GM18907 (cell line): ENCODE data around the gene LRRC37B.
"Not testable (repeated sequence)": the region's sequence is repeated elsewhere in the genome, so short reads cannot be mapped to it uniquely, and the experiment has no call there.

ENCODE experiments used
- ATAC-seq: cut with Tn5 transposase; IDR thresholded peaks from one replicate; pipeline ENCODE4 v1.9.1; 2021; ENCODE audit warnings: mild to moderate bottlenecking, moderate library complexity; ENCODE audit not compliant: unreplicated experiment

LRRC37B gene

DNA sequence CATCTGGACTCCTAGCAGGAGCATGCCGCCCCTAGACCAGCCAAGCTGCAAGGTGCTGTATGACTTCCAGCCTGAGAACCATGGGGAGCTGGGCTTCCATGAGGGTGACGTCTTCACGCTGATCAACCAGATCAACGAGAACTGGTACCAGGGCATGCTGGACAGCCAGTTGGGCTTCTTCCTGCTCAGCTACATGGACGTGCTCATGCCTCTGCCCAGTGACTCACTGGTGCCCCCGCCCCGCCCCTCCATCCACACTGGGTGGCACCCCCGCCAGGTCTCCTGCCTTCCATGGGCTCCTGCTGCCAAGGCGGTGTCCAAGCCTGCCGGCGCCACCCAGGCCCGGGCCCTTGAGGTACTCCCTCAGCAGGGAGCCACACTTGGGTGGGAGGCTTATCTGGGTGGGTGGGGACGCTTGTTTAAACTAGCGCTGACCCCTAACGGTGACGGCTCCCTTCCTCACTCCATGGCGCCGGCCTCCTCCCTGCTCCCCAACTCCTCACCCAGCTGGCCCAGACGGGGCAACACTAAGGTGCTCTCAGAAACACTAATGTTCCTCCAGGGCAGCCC, 34.2 kb downstream of the LRRC37B start:
- ATAC-seq = not testable (repeated sequence)

DNA sequence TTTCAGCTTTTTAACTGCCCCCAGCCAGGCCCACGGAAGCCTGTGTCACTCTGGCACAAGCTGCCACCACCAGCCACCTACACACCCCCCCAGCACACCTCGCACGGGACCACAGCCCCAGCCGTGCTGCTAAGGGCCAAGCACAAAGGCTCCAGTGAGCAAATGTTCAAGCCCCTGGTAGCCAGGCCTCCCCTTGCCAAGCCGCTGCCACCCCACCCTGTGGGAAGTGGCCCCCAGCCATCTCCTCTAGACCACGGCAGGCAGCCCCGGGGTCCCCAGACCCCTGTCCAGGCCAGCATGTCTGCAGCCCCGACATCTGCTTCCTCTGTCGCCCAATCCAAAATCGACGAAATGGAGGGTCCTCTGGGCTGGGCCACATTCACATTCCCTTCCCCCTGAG, 35.1 kb downstream of the LRRC37B start:
- not testable (repeated sequence) for ATAC-seq

DNA sequence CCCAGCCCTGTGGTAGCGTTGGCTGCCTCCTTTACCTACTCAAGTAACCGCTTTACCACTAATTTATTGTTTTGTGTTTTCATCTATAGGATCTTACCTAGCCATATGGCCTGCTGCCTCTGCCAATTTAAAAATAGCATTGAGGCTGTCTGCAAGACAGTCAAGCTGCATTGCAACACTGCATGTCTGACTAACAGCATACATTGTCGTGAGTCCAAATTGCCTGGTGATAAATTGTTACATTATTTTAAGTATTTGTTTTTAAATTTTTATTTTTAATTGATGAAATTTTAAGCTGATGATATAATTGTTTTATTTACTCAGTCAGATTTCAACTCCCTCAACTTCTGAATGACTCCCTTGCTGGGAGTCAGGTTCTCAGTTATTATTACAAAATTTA, 38.4 kb downstream of the LRRC37B start:
- not testable (repeated sequence) for ATAC-seq

DNA sequence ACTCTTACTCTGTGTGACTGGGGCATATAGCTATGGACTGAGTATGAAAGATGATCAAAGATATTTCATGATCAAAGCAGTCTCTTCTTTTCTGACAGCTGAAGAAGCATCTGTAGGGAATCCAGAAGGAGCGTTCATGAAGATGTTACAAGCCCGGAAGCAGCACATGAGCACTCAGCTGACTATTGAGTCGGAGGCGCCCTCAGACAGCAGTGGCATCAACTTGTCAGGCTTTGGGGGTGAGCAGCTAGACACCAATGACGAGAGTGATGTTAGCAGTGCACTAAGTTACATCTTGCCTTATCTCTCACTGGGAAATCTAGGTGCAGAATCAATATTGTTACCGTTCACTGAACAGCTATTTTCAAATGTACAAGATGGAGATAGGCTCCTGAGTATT, 40.5 kb downstream of the LRRC37B start:
- ATAC-seq = not testable (repeated sequence)

DNA sequence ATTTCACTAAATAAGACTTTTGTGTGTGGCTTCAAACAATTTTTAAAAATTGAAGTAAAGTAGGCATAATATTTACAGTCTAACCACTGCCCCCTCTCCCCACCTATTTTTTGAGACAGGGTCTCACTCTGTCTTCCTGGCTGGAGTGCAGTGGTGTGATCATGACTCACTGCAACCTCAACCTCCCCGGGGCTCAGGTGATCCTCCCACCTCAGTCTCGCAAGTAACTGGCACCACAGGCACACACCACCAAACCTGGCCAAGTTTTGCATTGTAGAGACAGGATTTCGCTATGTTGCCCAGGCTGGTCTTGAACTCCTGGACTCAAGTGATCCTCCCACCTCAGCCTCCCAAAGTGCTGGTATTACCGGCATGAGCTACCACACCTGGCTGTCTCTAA, 47.8 kb downstream of the LRRC37B start:
- ATAC-seq = not testable (repeated sequence)

DNA sequence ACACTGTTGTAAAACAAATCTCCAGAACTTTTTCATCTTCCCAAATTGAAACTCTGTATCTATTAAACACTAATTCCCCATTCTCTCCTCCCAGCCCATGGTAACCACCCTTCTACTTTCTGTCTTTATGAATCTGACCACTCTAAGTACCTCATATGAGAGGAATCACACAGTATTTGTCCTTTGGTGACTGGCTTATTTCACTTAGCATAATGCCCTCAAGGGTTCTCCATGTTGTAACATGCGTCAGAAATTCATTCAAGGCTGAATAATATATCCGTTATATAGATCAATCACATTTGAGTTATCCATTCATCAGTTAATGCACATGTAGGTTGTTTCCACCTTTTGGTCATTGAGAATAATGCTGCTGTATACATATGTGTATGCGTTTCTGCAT, 48.2 kb downstream of the LRRC37B start:
- not testable (repeated sequence) for ATAC-seq

DNA sequence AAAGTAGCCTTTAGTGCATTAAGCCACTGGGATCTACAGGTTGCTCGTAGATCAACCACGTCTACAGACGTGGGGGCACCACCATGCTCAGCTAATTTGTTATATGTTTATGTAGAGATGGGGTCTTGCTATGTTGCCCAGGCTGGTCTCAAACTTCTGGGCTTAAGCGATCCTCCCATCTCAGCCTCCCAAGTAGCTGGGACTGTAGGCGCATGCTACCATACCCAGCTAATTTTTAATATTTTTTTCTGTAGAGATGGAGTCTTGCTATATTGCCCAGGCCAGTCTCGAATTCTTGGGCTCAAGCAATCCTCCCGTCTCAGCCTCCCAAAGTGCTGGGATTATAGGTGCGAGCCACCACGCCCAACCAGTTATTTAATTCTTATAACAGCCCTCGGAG, 49.3 kb downstream of the LRRC37B start:
- not testable (repeated sequence) for ATAC-seq

DNA sequence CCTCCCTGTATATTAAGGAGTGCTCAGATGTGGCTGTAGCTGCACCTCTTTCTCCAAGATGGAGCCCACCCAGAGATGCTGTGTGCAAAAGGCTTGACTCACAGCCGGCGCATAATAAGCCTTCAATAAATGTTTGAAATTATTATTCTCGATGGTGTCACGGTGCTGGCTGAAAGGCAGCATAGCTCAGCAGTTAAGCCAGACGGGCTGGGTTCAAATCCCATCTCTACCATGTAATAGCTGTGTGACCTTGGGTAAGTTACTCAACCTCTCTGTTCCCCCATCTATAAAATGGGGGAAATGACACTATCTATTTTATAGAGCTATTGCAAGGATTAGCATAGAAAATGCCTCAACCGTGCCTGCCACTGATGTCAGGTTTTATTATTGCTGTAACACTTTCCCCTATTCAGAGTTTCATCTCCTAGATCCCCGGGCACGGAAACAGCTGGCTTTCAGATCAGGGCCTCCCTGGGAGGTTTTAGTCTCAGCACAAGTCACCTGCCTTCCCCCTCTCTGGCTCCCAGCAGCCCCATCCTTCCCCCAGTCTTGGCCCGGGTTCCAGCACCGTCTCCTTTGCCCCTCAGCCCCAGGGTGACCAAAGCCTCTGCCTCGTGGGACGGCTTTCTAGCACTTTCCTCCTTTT, 50.4 kb downstream of the LRRC37B start:
- ATAC-seq = not testable (repeated sequence)

DNA sequence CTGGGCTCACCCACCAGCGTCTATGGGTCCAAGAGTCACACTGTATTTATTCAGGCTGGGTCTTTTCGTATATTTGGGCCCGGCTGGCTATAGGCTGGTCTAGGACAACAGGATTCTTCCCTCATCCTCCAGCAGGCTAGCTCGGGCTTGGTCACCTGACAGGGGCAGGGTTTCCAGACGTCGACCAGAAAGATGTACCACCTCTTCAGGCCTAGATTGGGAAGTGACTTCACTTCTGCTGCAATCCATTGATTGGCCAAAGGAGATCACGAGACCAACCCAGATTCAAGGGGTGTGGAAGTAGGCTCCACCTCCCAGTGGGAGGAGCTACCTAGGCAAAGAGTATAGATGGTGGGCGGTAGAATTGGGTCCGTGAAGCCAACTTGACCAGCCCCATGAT, 53.5 kb downstream of the LRRC37B start:
- not testable (repeated sequence) for ATAC-seq

DNA sequence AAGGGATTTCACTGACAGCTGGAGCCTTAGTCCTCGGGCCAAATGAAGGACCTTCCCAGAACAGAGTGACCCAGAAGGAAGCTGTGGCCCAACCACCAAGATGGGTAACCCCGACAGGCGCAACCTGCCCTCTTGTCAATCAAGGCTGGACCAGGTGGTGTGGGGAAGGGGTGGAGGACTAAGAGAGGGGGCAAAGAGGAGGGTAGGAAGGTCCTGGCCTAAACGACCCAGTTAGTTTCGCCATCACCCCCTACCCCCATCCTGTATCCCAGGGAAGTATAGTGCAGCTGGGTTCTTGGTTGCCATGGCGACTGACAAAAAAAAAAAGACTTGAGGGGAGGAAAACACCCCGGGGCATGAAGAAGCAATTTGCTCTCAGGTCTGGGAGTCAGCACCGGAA, 54.7 kb downstream of the LRRC37B start:
- not testable (repeated sequence) for ATAC-seq

DNA sequence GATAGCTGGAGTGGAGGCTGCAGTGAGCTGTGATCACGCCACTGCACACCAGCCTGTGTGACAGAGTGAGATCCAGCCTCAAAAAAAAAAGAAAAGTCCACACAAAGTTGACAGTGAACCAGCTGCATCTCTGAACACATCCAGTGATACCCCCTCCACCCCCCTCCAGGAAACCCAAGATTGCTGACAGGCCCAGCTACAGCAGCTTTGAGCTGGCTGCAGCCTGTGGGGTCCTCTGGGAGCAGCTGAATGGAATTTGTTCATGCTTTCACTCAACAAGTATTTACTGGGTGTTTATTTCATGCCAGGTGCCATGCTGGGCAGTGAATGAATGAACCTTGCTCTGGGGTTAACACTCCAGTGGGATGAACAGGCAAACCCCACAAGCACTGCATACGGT, 56.9 kb downstream of the LRRC37B start:
- ATAC-seq = not testable (repeated sequence)

DNA sequence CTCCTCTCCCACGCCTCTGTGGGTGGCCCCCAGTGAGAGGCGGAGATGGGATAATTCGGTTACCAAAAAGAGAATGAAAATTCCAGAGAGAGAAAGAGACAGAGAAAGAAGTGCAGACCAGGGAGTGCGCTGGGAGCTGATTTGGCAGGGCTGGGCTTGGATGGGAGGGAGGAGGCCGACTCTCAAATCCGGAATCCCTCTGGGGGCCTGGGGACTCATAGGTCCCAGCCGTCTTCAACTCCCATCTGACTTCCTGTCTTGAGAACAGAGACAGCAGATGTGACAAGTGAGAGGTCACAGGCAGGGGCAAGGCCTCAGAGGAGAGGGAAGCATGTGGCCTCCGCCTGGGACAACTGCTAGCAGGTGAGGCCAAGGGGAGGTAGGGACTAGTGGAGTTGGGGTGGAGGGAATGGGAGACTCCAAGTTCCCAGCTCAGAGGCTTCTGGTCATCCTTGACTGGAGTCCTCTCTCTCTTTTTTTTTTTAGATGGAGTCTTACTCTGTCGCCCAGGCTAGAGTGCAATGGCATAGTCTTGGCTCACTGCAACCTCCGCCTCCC, 59.0 kb downstream of the LRRC37B start:
- ATAC-seq = not testable (repeated sequence)

DNA sequence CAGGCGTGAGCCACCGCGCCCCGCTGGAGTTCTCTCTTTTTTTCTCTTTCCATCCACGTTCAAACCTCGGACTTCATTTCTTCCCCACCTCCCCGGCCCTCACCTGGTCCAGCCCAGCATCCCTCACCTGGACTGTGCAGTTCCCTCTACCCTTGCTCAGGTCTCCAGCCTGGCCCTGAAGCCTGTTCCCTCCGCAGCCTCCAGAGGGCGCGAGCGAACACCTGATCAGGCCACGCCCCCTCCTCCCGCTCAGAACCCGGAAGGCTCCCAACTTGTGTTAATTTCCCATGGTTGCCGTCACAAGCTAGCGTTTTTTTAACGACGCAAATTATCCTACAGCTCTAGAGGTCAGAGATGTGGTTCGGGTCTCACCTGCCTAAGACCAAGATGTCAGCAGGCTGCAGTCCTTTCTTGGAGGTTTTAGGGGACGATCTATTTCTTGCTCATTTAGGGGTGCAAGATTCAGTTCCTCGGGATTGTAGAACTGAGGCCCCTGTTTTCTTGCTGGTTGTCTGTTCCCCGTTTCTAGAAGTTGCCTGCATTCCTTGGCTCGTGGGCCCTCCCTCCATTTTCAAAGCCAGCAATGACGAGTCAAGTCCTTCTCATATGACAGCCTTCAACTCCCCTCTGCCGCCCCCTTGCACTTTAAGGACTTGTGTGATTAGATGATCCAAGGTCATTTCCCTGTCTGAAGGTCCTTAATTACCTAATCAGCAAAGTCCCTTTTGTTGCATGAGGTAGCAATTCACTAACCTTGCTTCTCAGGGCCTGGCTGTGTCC, 59.9 kb downstream of the LRRC37B start:
- peak; percentile 83 for ATAC-seq

DNA sequence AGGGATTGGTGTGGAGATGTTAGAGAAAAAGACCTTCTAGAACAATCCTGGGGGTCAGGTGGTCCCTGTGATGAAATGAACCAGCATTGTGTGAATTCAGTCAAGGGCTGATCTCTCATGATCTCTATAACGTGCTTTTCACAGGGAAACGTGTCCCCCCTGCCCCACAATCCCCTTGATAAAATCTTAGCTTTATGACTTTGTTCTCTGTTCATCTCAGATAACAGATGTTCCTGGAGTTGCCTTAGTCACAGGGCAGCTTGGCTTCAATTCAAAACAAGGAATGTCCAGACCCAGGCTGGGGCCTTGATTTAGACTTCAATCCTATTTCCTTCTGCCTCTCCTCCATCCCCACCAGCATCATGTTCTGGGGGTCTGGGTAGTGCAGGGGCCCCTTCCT, 61.9 kb downstream of the LRRC37B start:
- not testable (repeated sequence) for ATAC-seq

DNA sequence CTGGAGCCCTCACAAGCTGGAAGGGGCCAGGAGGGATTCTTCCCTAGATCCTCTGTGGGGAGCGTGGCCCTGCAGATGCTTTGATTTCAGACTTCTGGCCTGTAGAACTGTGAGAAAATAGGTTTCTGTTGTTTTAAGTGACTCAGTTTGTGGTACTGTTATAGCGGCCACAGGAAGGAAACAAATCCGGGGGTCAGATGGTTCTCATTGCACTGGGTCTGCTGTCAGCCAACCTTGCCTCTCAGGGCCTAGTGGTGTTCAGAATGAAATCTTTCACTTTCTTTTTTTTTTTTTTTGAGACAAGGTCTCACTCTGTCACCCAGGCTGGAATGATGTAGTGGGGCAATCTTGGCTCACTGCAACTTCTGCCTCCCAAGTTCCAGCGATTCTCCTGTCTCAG, 64.8 kb downstream of the LRRC37B start:
- peak; percentile 78 for ATAC-seq

DNA sequence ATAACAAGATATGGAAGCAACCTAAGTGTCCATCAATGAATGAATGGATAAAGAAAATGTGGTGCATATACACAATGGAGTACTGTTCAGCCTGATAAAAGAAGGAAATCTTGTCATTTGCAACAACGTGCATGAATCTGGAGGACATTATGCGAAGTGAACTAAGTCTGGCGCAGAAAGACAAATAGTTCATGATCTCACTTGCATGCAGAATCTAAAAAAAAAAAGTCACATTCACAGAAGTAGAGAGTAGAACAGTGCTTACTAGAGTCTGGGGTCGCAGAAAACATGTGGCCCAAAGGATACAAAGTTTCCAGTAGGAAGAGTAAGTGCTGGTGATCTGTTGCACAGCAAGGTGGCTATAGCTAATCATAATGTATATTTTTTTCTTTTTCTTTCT, 65.9 kb downstream of the LRRC37B start:
- ATAC-seq = not testable (repeated sequence)

DNA sequence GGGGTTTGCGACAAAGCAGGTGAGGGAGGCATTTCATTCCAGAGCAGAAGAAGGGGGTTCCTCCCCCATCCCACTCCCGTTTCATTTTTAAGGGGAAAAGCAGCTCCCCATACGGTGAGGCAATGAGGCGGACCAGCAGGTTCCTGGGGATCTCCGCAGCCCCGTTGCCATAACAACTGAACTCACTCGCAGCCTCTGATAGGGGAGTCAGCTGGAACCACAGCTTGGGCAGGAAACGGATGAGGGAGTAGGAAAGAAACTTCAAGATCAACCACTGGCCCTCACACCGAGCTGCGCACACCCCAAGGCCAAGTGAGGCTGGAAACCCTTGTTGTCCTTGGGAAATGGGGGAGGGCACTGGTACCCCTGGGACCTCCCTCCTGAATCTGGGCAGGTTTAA, 72.6 kb downstream of the LRRC37B start:
- ATAC-seq = peak; percentile 84

DNA sequence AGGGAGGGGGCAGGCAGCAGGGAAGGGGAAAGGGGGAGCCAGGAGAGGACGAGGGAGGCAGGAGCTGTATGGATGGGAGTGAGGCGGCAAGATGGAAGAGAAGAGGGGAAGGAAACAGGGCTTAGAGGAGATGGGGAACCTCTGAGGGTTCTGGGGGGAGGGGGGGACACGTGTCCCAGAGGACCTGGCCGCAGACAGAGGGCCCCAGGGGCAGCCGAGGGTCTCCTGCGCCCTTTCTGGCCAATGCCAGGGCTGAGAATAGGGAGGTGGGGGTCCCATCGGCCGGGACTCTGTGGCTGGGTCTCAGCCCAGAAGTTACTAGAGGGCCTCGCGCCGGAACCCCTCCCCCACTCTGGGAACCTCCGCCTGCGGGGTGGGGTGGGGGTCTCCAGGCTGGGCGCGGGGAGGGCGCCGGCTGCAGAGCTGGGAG, 76.4 kb downstream of the LRRC37B start:
- not testable (repeated sequence) for ATAC-seq

DNA sequence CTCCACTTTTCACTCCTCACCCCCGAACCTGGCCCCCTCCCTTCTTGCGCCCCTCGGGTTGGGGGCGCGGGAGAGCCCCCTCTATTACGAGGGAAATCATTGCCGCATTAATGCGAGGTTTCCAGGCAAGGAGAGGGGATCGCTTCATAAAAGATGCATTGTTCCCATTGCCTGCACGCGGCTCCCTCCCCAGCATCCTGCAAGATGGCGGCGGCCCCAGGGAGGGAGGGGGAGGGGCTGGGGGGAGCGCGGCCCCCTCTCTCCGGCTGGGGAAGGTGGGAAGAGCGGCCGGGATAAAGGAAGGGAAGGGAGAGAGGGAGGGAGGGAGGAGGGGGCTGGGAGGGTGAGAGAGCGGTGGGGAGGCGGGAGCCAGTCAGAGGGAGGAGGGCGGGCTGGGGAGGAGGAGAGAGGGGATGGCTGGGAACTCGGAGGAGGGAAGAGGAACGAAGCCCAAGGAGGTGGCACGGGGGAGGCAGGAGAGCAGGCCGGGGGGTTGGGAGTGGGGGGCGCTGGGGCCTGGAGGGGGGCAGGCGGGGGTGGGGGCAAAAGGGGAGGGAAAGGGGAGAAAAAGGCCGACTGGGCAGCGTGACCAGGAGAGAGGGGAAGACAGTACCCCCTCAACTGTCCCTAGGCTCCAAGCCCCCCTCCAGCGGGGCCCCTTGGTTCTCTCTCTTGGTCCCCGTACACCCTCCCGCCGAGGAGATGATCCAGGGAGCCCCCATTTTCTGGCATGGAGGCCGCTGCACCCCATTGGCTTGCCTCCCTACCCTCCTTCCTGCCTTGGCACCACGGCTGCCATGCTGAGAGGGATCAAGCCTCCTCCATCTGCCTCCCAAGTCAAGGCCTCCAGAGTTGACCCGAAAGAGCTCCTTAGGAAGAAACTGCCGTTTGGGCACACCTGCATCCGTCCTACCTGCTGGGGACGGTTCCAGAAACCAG, 77.1 kb downstream of the LRRC37B start:
- ATAC-seq = not testable (repeated sequence)
